ENCODE data around the gene HNRNPDL.

HNRNPDL gene

GRCh38 chr4:82458729-82459128 lies 28.5 kb upstream of the HNRNPDL start:
- Histone ChIP-seq H3K9me3 (ENCODE audit: control insufficient read depth in 1 of 2, low read length in 2 of 2) (no peaks in the 10 kb centered on the region), H3K4me1 (ENCODE audit: control insufficient read depth in 1 of 2, insufficient read depth in 2 of 2, low read length in 2 of 2) (peaks cover 0 to 12% of the 10 kb centered on the region in 2 donors), H3K27ac (ENCODE audit: low read length) (no peak overlapping the region), H3K36me3 (ENCODE audit: control insufficient read depth in 1 of 2, insufficient read depth in 2 of 2, low read length in 2 of 2) (peaks cover 18 to 44% of the 10 kb centered on the region in 2 donors), H3K27me3 (ENCODE audit: low read depth, low read length) (no peaks in the 10 kb centered on the region), H3K4me3 (ENCODE audit: low read depth in 1 of 2, low read length in 2 of 2) (no peak overlapping the region)

GRCh38 chr4:82457266-82457665 lies 27.0 kb upstream of the HNRNPDL start:
- Histone ChIP-seq H3K27ac (ENCODE audit: low read length) (no peak overlapping the region), H3K27me3 (ENCODE audit: low read depth, low read length) (no peaks in the 10 kb centered on the region), H3K4me3 (ENCODE audit: low read depth in 1 of 2, low read length in 2 of 2) (no peak overlapping the region), H3K4me1 (ENCODE audit: control insufficient read depth in 1 of 2, insufficient read depth in 2 of 2, low read length in 2 of 2) (no peaks in the 10 kb centered on the region), H3K9me3 (ENCODE audit: control insufficient read depth in 1 of 2, low read length in 2 of 2) (no peaks in the 10 kb centered on the region), H3K36me3 (ENCODE audit: control insufficient read depth in 1 of 2, insufficient read depth in 2 of 2, low read length in 2 of 2) (peaks cover 24 to 45% of the 10 kb centered on the region in 2 donors)

- H3K4me3 ChIP-seq (ENCODE audit: low read depth in 1 of 2, low read length in 2 of 2): no peak overlapping the region
- no peaks in the 10 kb centered on the region for H3K27me3 ChIP-seq (ENCODE audit: low read depth, low read length)
- no peak overlapping the region for H3K27ac ChIP-seq (ENCODE audit: low read length)
- no peaks in the 10 kb centered on the region for H3K9me3 ChIP-seq (ENCODE audit: control insufficient read depth in 1 of 2, low read length in 2 of 2)
- no peaks in the 10 kb centered on the region for H3K4me1 ChIP-seq (ENCODE audit: control insufficient read depth in 1 of 2, insufficient read depth in 2 of 2, low read length in 2 of 2)
- peaks cover 33 to 38% of the 10 kb centered on the region in 2 donors for H3K36me3 ChIP-seq (ENCODE audit: control insufficient read depth in 1 of 2, insufficient read depth in 2 of 2, low read length in 2 of 2)
Measured at GRCh38 chr4:82452026-82452425, 21.8 kb upstream of the HNRNPDL start.

DNA sequence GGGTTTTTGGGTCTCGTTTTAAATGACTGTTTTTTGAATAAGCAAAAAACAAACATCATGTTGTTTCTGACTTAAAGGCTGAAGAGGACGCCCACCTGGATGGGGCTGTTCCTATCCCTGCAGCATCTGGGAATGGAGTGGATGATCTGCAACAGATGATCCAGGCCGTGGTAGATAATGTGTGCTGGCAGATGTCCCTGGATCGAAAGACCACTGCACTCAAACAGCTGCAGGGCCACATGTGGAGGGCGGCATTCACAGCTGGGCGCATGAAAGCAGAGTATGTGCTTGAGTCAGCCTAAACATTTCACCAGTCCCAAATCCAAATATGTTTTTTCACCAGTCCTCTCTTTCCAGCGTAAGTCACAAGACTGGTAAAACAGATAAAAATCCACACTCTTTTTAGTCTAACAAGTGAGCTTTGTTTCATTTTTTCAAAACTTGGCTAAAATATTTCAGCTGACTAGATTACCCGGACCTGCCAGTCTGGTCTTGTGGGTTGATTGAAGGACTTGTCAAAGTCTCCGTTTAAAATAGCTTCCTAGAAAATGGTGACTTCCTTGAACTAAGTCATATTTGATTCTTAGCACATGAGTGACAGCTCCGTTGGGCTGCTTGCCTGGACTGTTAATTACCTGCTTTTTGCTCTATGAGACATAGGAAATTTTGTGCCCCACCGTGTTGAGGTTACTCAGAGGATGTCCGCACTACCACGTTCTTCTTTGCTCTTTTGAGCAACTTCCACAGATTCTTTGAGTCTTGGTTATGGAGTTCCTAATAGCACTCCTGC lies 20.9 kb upstream of the HNRNPDL start:
- no peak overlapping the region for H3K27ac ChIP-seq (ENCODE audit: low read length)

GRCh38 chr4:82447886-82448285 lies 17.6 kb upstream of the HNRNPDL start:
- H3K9me3 ChIP-seq (ENCODE audit: control insufficient read depth in 1 of 2, low read length in 2 of 2): no peaks in the 10 kb centered on the region
- H3K4me1 ChIP-seq (ENCODE audit: control insufficient read depth in 1 of 2, insufficient read depth in 2 of 2, low read length in 2 of 2): no peaks in the 10 kb centered on the region
- H3K36me3 ChIP-seq (ENCODE audit: control insufficient read depth in 1 of 2, insufficient read depth in 2 of 2, low read length in 2 of 2): peaks cover 19 to 23% of the 10 kb centered on the region in 2 donors
- no peak overlapping the region for H3K4me3 ChIP-seq (ENCODE audit: low read depth in 1 of 2, low read length in 2 of 2)
- no peak overlapping the region for H3K27ac ChIP-seq (ENCODE audit: low read length)
- H3K27me3 ChIP-seq (ENCODE audit: low read depth, low read length): no peaks in the 10 kb centered on the region

More for the DNA sequence above, 20.9 kb upstream of the HNRNPDL start:
- Histone ChIP-seq H3K4me3 (ENCODE audit: low read depth in 1 of 2, low read length in 2 of 2) (no peak overlapping the region), H3K9me3 (ENCODE audit: control insufficient read depth in 1 of 2, low read length in 2 of 2) (no peaks in the 10 kb centered on the region), H3K27me3 (ENCODE audit: low read depth, low read length) (no peaks in the 10 kb centered on the region), H3K36me3 (ENCODE audit: control insufficient read depth in 1 of 2, insufficient read depth in 2 of 2, low read length in 2 of 2) (peaks cover 25 to 29% of the 10 kb centered on the region in 2 donors), H3K4me1 (ENCODE audit: control insufficient read depth in 1 of 2, insufficient read depth in 2 of 2, low read length in 2 of 2) (no peaks in the 10 kb centered on the region)

GRCh38 chr4:82439088-82439487 lies 8.8 kb upstream of the HNRNPDL start:
- no peaks in the 10 kb centered on the region for H3K4me1 ChIP-seq (ENCODE audit: control insufficient read depth in 1 of 2, insufficient read depth in 2 of 2, low read length in 2 of 2)
- H3K9me3 ChIP-seq (ENCODE audit: control insufficient read depth in 1 of 2, low read length in 2 of 2): no peaks in the 10 kb centered on the region
- H3K4me3 ChIP-seq (ENCODE audit: low read depth in 1 of 2, low read length in 2 of 2): no peak overlapping the region
- H3K27me3 ChIP-seq (ENCODE audit: low read depth, low read length): no peaks in the 10 kb centered on the region
- no peaks in the 10 kb centered on the region for H3K36me3 ChIP-seq (ENCODE audit: control insufficient read depth in 1 of 2, insufficient read depth in 2 of 2, low read length in 2 of 2)
- H3K27ac ChIP-seq (ENCODE audit: low read length): no peak overlapping the region

DNA sequence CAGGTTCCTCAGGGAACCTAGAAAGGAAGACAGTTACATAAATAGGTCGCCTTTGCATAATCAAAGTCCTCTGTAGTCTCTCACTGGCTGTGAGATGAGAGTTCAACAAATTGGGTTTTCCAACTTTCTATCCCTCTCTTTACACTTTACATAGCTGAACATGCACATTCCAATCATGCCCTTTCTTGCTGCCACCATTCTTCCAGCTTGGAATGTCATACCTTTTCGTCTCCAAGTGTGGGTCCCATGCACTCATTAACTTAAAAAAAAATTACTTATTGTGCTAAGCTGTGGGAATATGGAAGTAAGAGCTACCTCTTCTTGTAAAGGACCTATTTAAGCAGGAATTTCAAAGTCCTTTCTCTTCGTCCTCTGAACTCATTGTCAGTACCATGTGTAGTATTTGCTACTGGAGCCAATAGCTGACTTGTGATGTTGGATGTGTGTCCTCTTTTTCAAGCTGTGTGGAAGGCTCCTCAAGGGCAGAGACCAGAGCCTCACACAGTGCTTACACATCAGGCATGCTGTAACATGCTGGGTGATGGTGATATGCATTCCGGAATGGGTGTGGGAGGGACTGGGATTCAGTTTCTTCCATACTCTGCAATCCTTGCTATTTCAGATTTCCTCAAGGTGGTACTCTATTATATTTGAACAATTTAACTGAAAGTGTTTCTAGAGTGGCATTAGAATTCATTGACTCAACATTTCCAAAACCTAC lies 7.2 kb upstream of the HNRNPDL start:
- Histone ChIP-seq H3K4me1 (ENCODE audit: control insufficient read depth in 1 of 2, insufficient read depth in 2 of 2, low read length in 2 of 2) (no peaks in the 10 kb centered on the region), H3K27ac (ENCODE audit: low read length) (no peak overlapping the region), H3K27me3 (ENCODE audit: low read depth, low read length) (no peaks in the 10 kb centered on the region), H3K4me3 (ENCODE audit: low read depth in 1 of 2, low read length in 2 of 2) (no peak overlapping the region), H3K36me3 (ENCODE audit: control insufficient read depth in 1 of 2, insufficient read depth in 2 of 2, low read length in 2 of 2) (no peaks in the 10 kb centered on the region), H3K9me3 (ENCODE audit: control insufficient read depth in 1 of 2, low read length in 2 of 2) (no peaks in the 10 kb centered on the region)

DNA sequence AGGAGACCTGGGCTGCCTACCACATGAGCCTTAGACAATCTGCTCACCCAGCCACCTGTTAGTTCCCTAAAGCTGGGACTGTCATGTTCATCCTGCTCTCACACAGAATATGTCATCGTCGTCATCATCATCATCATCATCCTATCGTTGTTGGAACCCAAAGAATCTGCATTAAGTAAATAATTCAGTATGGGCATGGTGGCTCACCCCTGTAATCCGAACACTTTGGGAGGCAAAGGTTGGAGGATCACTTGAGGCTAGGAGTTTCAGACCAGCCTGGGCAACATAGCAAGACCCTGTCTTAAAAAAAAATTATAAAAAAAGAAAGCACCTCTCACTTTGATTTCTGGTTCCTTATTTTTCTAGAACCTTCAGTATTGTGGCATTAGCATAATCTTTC lies 6.5 kb upstream of the HNRNPDL start:
- H3K27me3 ChIP-seq (ENCODE audit: low read depth, low read length): no peaks in the 10 kb centered on the region
- no peaks in the 10 kb centered on the region for H3K9me3 ChIP-seq (ENCODE audit: control insufficient read depth in 1 of 2, low read length in 2 of 2)
- H3K27ac ChIP-seq (ENCODE audit: low read length): no peak overlapping the region
- no peaks in the 10 kb centered on the region for H3K36me3 ChIP-seq (ENCODE audit: control insufficient read depth in 1 of 2, insufficient read depth in 2 of 2, low read length in 2 of 2)
- H3K4me3 ChIP-seq (ENCODE audit: low read depth in 1 of 2, low read length in 2 of 2): no peak overlapping the region
- peaks cover 0 to 2% of the 10 kb centered on the region in 2 donors for H3K4me1 ChIP-seq (ENCODE audit: control insufficient read depth in 1 of 2, insufficient read depth in 2 of 2, low read length in 2 of 2)

GRCh38 chr4:82436130-82436529 lies 5.9 kb upstream of the HNRNPDL start:
- Histone ChIP-seq H3K27ac (ENCODE audit: low read length) (no peak overlapping the region), H3K36me3 (ENCODE audit: control insufficient read depth in 1 of 2, insufficient read depth in 2 of 2, low read length in 2 of 2) (no peaks in the 10 kb centered on the region), H3K4me1 (ENCODE audit: control insufficient read depth in 1 of 2, insufficient read depth in 2 of 2, low read length in 2 of 2) (peaks cover 3 to 9% of the 10 kb centered on the region in 2 donors), H3K27me3 (ENCODE audit: low read depth, low read length) (no peaks in the 10 kb centered on the region), H3K4me3 (ENCODE audit: low read depth in 1 of 2, low read length in 2 of 2) (no peak overlapping the region), H3K9me3 (ENCODE audit: control insufficient read depth in 1 of 2, low read length in 2 of 2) (no peaks in the 10 kb centered on the region)

- Histone ChIP-seq H3K4me3 (ENCODE audit: low read depth in 1 of 2, low read length in 2 of 2) (no peak overlapping the region), H3K36me3 (ENCODE audit: control insufficient read depth in 1 of 2, insufficient read depth in 2 of 2, low read length in 2 of 2) (no peaks in the 10 kb centered on the region), H3K27ac (ENCODE audit: low read length) (no peak overlapping the region), H3K27me3 (ENCODE audit: low read depth, low read length) (no peaks in the 10 kb centered on the region), H3K9me3 (ENCODE audit: control insufficient read depth in 1 of 2, low read length in 2 of 2) (no peaks in the 10 kb centered on the region), H3K4me1 (ENCODE audit: control insufficient read depth in 1 of 2, insufficient read depth in 2 of 2, low read length in 2 of 2) (peaks cover 3 to 11% of the 10 kb centered on the region in 2 donors)
Measured at GRCh38 chr4:82434949-82435348, 4.7 kb upstream of the HNRNPDL start.

GRCh38 chr4:82433791-82434190 lies 3.5 kb upstream of the HNRNPDL start:
- Histone ChIP-seq H3K4me1 (ENCODE audit: control insufficient read depth in 1 of 2, insufficient read depth in 2 of 2, low read length in 2 of 2) (peaks cover 3 to 11% of the 10 kb centered on the region in 2 donors), H3K36me3 (ENCODE audit: control insufficient read depth in 1 of 2, insufficient read depth in 2 of 2, low read length in 2 of 2) (peaks cover 0 to 5% of the 10 kb centered on the region in 2 donors), H3K9me3 (ENCODE audit: control insufficient read depth in 1 of 2, low read length in 2 of 2) (no peaks in the 10 kb centered on the region), H3K27me3 (ENCODE audit: low read depth, low read length) (no peaks in the 10 kb centered on the region), H3K4me3 (ENCODE audit: low read depth in 1 of 2, low read length in 2 of 2) (no peak overlapping the region), H3K27ac (ENCODE audit: low read length) (no peak overlapping the region)

Data from muscle layer of duodenum (tissue), 2 donors.